SK-N-MC (cell line): Measurements from ENCODE around the gene LASP1.

Experiments
- EZH2 ChIP-seq: fragments of 200-600 bp; sonication (generic); IDR thresholded peaks from one replicate; pipeline ENCODE4 v1.6.1; 2017; ENCODE audit warnings: antibody characterized with exemption
- FOXP2 ChIP-seq: optimal IDR thresholded peaks from 2 replicates; pipeline ENCODE3; 2011; ENCODE audit warnings: mild to moderate bottlenecking, moderate library complexity; ENCODE audit not compliant: insufficient read depth; ENCODE audit errors: extremely low read length, control extremely low read depth
- POLR2AphosphoS5 ChIP-seq: IDR thresholded peaks from 2 replicates; pipeline ENCODE4 v1.6.1; 2012; ENCODE audit warnings: mild to moderate bottlenecking, low read depth, low read length, borderline replicate concordance

DNA sequence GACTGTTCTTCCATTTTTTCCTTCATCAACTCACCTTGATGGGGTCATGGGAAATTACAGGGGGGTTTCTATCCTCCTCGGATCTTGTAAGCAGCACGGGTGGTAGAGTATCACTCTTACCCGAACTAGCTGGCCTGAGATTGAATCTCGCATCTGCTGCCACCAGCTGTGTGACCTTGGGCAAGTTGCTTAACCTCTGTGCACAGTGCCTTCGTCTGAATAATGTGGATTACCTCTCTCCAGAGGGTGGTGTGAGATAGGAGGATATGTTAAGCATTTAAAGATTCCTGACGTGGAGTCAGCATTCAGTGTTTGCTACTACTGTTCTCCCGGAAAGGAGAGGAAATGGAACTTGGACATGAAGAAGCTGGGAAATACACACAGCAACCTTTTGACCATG is 24.4 kb downstream of the LASP1 start:
- TF ChIP-seq POLR2AphosphoS5 = no peak
- no peak for TF ChIP-seq EZH2
- TF ChIP-seq FOXP2 = no peak
